GM23248 (cell line): ENCODE measurements around the gene RAD51B. TPM values are rescaled to one million over a fixed set of nuclear protein-coding genes. Genes with fewer than 3 reads are reported as not detected.
"Not testable (repeated sequence)": the region's sequence is repeated elsewhere in the genome, so short reads cannot be mapped to it uniquely, and the experiment has no call there.

Source experiments
- DNase-seq: peaks from one replicate; pipeline ENCODE4 v3.0.0-alpha.2; 2015
- H2AFZ ChIP-seq: fragments of 200-600 bp; sonication (generic); 2 replicates; pipeline ENCODE4 v1.6.1; 2016; ENCODE audit warnings: antibody characterized with exemption
- H3F3A ChIP-seq: fragments of 200-600 bp; sonication (generic); 2 replicates; pipeline ENCODE4 v1.6.1; 2016; ENCODE audit warnings: mild to moderate bottlenecking, antibody characterized with exemption, mixed run types; ENCODE audit not compliant: insufficient read depth
- H3K27ac ChIP-seq: fragments of 200-600 bp; sonication (generic); 2 replicates; pipeline ENCODE4 v1.5.1; 2016; ENCODE audit warnings: mild to moderate bottlenecking
- H3K27me3 ChIP-seq: fragments of 200-600 bp; sonication (generic); replicated peaks from 2 replicates; pipeline ENCODE4 v1.6.1; 2016; ENCODE audit warnings: mild to moderate bottlenecking; ENCODE audit not compliant: insufficient read depth
- H3K36me3 ChIP-seq: fragments of 200-600 bp; sonication (generic); 2 replicates; pipeline ENCODE4 v1.6.1; 2016; ENCODE audit warnings: low read depth, mild to moderate bottlenecking
- H3K4me1 ChIP-seq: fragments of 200-600 bp; sonication (generic); 2 replicates; pipeline ENCODE4 v1.6.1; 2016; ENCODE audit warnings: mild to moderate bottlenecking; ENCODE audit not compliant: insufficient read depth
- H3K4me2 ChIP-seq: fragments of 200-600 bp; sonication (generic); one replicate; pipeline ENCODE4 v1.6.1; 2016; ENCODE audit warnings: mild to moderate bottlenecking; ENCODE audit not compliant: unreplicated experiment
- H3K4me3 ChIP-seq: fragments of 200-600 bp; sonication (generic); 2 replicates; pipeline ENCODE4 v1.5.1; 2016; ENCODE audit warnings: mild to moderate bottlenecking
- H3K79me2 ChIP-seq: fragments of 200-600 bp; sonication (generic); 2 replicates; pipeline ENCODE4 v1.6.1; 2016; ENCODE audit warnings: mild to moderate bottlenecking; ENCODE audit not compliant: insufficient read depth
- H3K9ac ChIP-seq: fragments of 200-600 bp; sonication (generic); 2 replicates; pipeline ENCODE4 v1.6.1; 2016; ENCODE audit warnings: mild to moderate bottlenecking
- H3K9me2 ChIP-seq: fragments of 200-600 bp; sonication (generic); 2 replicates; pipeline ENCODE4 v1.6.1; 2016; ENCODE audit warnings: mixed run types, mild to moderate bottlenecking, moderate library complexity; ENCODE audit not compliant: insufficient read depth
- H3K9me3 ChIP-seq: fragments of 200-600 bp; sonication (generic); one replicate; pipeline ENCODE4 v1.6.1; 2017; ENCODE audit warnings: low read depth
- H4K20me1 ChIP-seq: fragments of 200-600 bp; sonication (generic); 2 replicates; pipeline ENCODE4 v1.6.0; 2016; ENCODE audit not compliant: insufficient read depth
- EZH2 ChIP-seq: fragments of 200-600 bp; sonication (generic); IDR thresholded peaks from 2 replicates; pipeline ENCODE4 v1.6.1; 2018; ENCODE audit warnings: antibody characterized with exemption, mild to moderate bottlenecking; ENCODE audit not compliant: insufficient read depth, poor library complexity, severe bottlenecking
- EZH2phosphoT487 ChIP-seq: fragments of 200-600 bp; sonication (generic); IDR thresholded peaks from 2 replicates; pipeline ENCODE4 v1.6.1; 2018; ENCODE audit warnings: antibody characterized with exemption, moderate library complexity, mild to moderate bottlenecking, low read depth; ENCODE audit not compliant: insufficient read depth
- WGBS, 2 experiments: methylation state at CpG; one replicate each; pipeline ENCODE4 v1.1.6; 2015 to 2017; ENCODE audit warnings: low lambda C conversion rate in 2 of 2, low coverage in 1 of 2; ENCODE audit errors: missing lambda C conversion rate in 2 of 2; 5-methylcytosine and 5-hydroxymethylcytosine counted together
- in situ Hi-C: fragments of 300-500 bp; cut with MboI; formaldehyde crosslinking; loops from 2 replicates; pipeline ENCODE4 v1.15.0; 2020
- polyA plus RNA-seq: library from polyadenylated mRNA; unstranded; fragments of >200 nt; fragmentation: Nextera tagmentation; extraction: Ambion mirVana; gene quantifications from 2 replicates; pipeline ENCODE4 v1.2.1, GENCODE V29; 2016
- total RNA-seq: library from RNA; depleted of rRNA; stranded (reverse); fragments of >200 nt; shearing (Covaris generic); gene quantifications from 2 replicates; pipeline ENCODE4 v1.2.3, GENCODE V29; 2014

RAD51B gene
- total and polyA plus RNA-seq, 2 experiments from 2014 or later, result 4.0 to 8.8 TPM

GRCh38 chr14:67963960-67964812 lies 144.6 kb downstream of the RAD51B start:
- Histone ChIP-seq H2AFZ (peak overlapping the region; percentile 54), H3F3A (peaks cover 7% of the 10 kb centered on the region; the same call in 1 of the 2 replicates), H3K9ac (peak overlapping the region; percentile 57), H3K4me2 (peak overlapping the region; percentile 76), H3K79me2 (no peaks in the 10 kb centered on the region), H3K27ac (peak overlapping the region; percentile 51), H3K36me3 (no peaks in the 10 kb centered on the region), H3K9me3 (no peaks in the 10 kb centered on the region), H3K9me2 (no peaks in the 10 kb centered on the region), H4K20me1 (no peaks in the 10 kb centered on the region), H3K4me1 (peaks cover 17% of the 10 kb centered on the region), H3K4me3 (peak overlapping the region; percentile 45), H3K27me3 (no peaks in the 10 kb centered on the region)
- 31 to 37% methylated on average over 6 of the region's 6 CpGs for WGBS, 2 experiments
- peak; percentile 66 for DNase-seq
- TF ChIP-seq EZH2phosphoT487 (no peak), EZH2 (no peak)
- in situ Hi-C loops, result no loop called here

DNA sequence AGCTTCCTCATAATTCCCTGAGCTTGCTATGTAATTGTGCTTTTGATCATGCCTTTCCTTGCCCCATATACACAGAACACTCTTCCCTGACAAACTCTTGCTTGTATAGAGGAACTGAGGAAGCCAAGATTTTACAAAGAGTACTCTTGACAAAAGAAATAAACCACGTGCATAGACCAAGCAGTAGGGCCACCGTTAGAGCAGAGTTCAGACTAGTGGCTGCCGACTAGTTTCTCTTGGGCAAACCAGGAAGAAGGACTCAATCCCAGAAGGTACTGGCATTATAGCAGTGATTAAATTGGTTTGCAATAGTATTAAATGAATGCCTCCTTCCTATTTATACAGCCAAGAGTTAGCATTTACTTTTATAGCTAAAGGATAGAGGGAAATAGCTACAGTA lies 146.1 kb downstream of the RAD51B start:
- in situ Hi-C loops, result no loop called here
- no peaks in the 10 kb centered on the region for H4K20me1 ChIP-seq
- no peaks in the 10 kb centered on the region for H3K9me3 ChIP-seq
- H3K27me3 ChIP-seq, result no peaks in the 10 kb centered on the region
- TF ChIP-seq EZH2, result no peak
- no peak for TF ChIP-seq EZH2phosphoT487
- no peaks in the 10 kb centered on the region for H3K79me2 ChIP-seq
- no peaks in the 10 kb centered on the region for H3K9me2 ChIP-seq
- H3K36me3 ChIP-seq, result no peaks in the 10 kb centered on the region
- H3K9ac ChIP-seq, result no peak overlapping the region
- no peak overlapping the region for H2AFZ ChIP-seq
- H3K27ac ChIP-seq, result no peak overlapping the region
- DNase-seq, result no peak
- no peak overlapping the region for H3K4me3 ChIP-seq
- H3K4me1 ChIP-seq, result peaks cover 17% of the 10 kb centered on the region
- H3F3A ChIP-seq, result peaks cover 7% of the 10 kb centered on the region; the same call in 1 of the 2 replicates
- WGBS, 2 experiments, result 86 to 94% methylated on average over 3 of the region's 3 CpGs
- no peak overlapping the region for H3K4me2 ChIP-seq

DNA sequence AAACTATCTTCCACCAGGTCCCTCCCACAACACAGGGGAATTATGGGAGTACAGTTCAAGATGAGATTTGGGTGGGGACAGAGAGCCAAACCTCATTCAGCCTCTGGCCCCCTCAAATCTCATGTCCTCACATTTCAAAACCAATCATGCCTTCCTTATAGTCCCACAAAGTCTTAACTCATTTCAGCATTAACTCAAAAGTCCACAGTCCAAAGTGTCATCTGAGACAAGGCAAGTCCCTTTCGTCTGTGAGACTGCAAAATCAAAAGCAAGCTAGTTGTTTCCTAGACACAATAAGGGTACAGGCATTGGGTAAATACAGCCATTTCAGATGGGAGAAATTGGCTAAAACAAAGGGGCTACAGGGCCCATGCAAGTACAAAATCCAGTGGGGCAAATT lies 147.6 kb downstream of the RAD51B start:
- no peak for TF ChIP-seq EZH2phosphoT487
- no peak for TF ChIP-seq EZH2
- Histone ChIP-seq H3K9me2 (no peaks in the 10 kb centered on the region), H3F3A (peaks cover 7% of the 10 kb centered on the region; the same call in 1 of the 2 replicates), H2AFZ (no peak overlapping the region), H3K36me3 (no peaks in the 10 kb centered on the region), H3K27ac (no peak overlapping the region), H3K4me3 (no peak overlapping the region), H3K79me2 (no peaks in the 10 kb centered on the region), H4K20me1 (no peaks in the 10 kb centered on the region), H3K27me3 (no peaks in the 10 kb centered on the region), H3K4me2 (no peak overlapping the region), H3K4me1 (peaks cover 29% of the 10 kb centered on the region), H3K9ac (no peak overlapping the region), H3K9me3 (no peaks in the 10 kb centered on the region)
- in situ Hi-C loops, result no loop called here
- no peak for DNase-seq
- 96 to 100% methylated on average over 1 of the region's 1 CpG for WGBS, 2 experiments

- H3K9ac ChIP-seq, H2AFZ ChIP-seq, H3K27me3 ChIP-seq, H3F3A ChIP-seq, H3K4me2 ChIP-seq, H3K9me2 ChIP-seq, in situ Hi-C loops, H4K20me1 ChIP-seq, H3K36me3 ChIP-seq, H3K4me3 ChIP-seq, H3K79me2 ChIP-seq, H3K27ac ChIP-seq, DNase-seq, H3K9me3 ChIP-seq: not testable (repeated sequence)
- 88 to 94% methylated on average over 2 of the region's 2 CpGs for WGBS, 2 experiments
- peaks cover 29% of the 10 kb centered on the region for H3K4me1 ChIP-seq
Observed at GRCh38 chr14:67967970-67968369, 148.4 kb downstream of the RAD51B start.
